A549 treated with AZD9567 at 1 μM for 4 hours (cell line): ENCODE measurements around the gene B3GAT2. TPM values are rescaled to one million over a fixed set of nuclear protein-coding genes. Genes with fewer than 3 reads are reported as not detected.

Source experiments
- total RNA-seq: library from RNA; stranded (reverse); fragments of 200-300 nt; extraction: Qiagen RNA extraction; gene quantifications from 5 replicates; pipeline ENCODE4 v1.2.3, GENCODE V29; 2022; ENCODE audit not compliant: insufficient read depth

B3GAT2 gene, protein sequence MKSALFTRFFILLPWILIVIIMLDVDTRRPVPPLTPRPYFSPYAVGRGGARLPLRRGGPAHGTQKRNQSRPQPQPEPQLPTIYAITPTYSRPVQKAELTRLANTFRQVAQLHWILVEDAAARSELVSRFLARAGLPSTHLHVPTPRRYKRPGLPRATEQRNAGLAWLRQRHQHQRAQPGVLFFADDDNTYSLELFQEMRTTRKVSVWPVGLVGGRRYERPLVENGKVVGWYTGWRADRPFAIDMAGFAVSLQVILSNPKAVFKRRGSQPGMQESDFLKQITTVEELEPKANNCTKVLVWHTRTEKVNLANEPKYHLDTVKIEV
- total RNA-seq, result 0.02 to 0.05 TPM (median 0.03 TPM) in 4 of 5 replicates, not detected in the other

DNA sequence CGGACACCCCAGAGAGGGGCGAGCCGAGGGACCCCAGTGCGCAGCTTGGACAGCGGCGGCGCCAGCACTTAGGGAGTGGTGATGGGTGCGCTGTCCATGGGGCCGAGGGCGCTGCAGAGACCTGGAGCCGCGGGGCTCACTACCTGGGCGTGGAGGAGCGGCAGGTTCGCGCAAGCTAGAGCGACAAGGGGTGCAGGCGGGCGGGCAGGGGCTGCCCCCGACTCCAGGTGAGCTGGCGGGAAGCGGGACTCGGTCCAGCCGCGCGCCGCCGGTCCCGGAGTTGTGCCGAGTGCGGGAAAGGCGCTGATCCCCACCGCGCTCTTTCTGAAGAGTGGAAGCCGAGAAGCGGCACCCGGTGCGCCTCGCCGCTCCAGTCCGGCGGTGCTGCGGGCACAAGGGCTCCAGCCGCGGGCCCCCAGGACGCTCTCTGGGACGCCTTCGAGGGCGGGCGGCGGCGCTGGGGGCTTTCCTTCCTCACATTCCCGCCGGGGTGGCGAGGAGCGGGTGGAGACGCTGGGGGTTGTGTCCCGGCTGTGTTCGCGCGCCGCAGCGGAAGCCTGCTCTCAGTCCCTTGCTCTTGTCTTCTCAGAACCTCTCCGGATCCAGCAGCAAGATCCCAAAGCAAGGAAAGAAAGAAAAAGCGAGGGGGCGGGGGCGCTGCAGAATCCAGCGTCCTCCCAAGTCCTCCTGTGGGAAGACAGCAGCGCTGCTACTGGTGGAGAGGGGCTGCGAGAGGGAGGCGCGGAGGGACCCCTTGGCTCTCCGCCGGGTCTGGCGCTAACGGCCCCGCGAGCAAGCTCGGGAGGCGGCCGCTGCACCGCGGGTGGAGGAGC is at the start of gene B3GAT2:
TSS of gene B3GAT2 (minus strand) at position 610 of the 833 bp plus-strand sequence. CDS start 631 bp downstream, outside the sequence.

